Naive thymus-derived CD4-positive, alpha-beta T cell (primary cell): ENCODE data around the gene MXD4. TPM values are rescaled to one million over a fixed set of nuclear protein-coding genes. Genes with fewer than 3 reads are reported as not detected.

Source experiments
- ATAC-seq: fragments of 150-1000 bp; cut with Tn5 transposase; 2 replicates; pipeline ENCODE4 v1.10.0; 2021; ENCODE audit warnings: mild to moderate bottlenecking, moderate library complexity
- CTCF ChIA-PET: fragments of 350-600 bp; sonication (Branson Sonifier 250); formaldehyde crosslinking; loops from one replicate; lab custom pipeline; 2021; ENCODE audit warnings: antibody characterized with exemption; lab: Charles Lee
- POLR2A ChIA-PET: fragments of 350-600 bp; sonication (Branson Sonifier 250); formaldehyde crosslinking; loops from one replicate; lab custom pipeline; 2021; ENCODE audit warnings: antibody characterized with exemption, inconsistent platforms; lab: Charles Lee
- DNase-seq, 9 donors: peaks; one replicate each; pipeline versions ENCODE4 v3.0.0 to v3.0.0-alpha.2; 2020 to 2022; ENCODE audit warnings: mixed read lengths in 1 of 9
- H3K27ac ChIP-seq: one replicate; pipeline ENCODE4 v1.7.0; 2013; ENCODE audit warnings: mild to moderate bottlenecking, low read depth, low read length, moderate library complexity
- H3K27me3 ChIP-seq, 2 donors: one replicate each; pipeline ENCODE4 v1.7.0; 2013; ENCODE audit warnings: low read length in 2 of 2, mild to moderate bottlenecking in 2 of 2, moderate library complexity in 2 of 2; ENCODE audit not compliant: control insufficient read depth in 2 of 2, insufficient read depth in 2 of 2
- H3K36me3 ChIP-seq, 3 experiments: 1 replicate in 2 of 3; 2 replicates in 1 of 3; pipeline ENCODE4 v1.7.0; 2013; ENCODE audit warnings: low read length in 3 of 3, mild to moderate bottlenecking in 3 of 3, moderate library complexity in 1 of 3; ENCODE audit not compliant: insufficient read depth in 3 of 3, control insufficient read depth in 2 of 3
- H3K4me1 ChIP-seq, 2 donors: one replicate each; pipeline ENCODE4 v1.7.0; 2013; ENCODE audit warnings: low read length in 2 of 2, mild to moderate bottlenecking in 2 of 2, moderate library complexity in 1 of 2; ENCODE audit not compliant: control insufficient read depth in 2 of 2, insufficient read depth in 2 of 2
- H3K4me3 ChIP-seq: 2 replicates; pipeline ENCODE4 v1.7.0; 2013; ENCODE audit warnings: mild to moderate bottlenecking, low read length
- H3K9me3 ChIP-seq, 3 experiments: 1 replicate in 2 of 3; 2 replicates in 1 of 3; pipeline ENCODE4 v1.7.0; 2013; ENCODE audit warnings: low read length in 3 of 3; ENCODE audit not compliant: control insufficient read depth in 2 of 3
- H3K27ac Mint-ChIP-seq, 9 donors: one replicate each; pipeline ENCODE4 v1.8.0; 2020 to 2022; ENCODE audit warnings: mixed read lengths in 9 of 9, mild to moderate bottlenecking in 8 of 9, moderate library complexity in 5 of 9, inconsistent platforms in 2 of 9
- H3K27me3 Mint-ChIP-seq, 5 donors: one replicate each; pipeline ENCODE4 v1.8.0; 2021 to 2022; ENCODE audit warnings: mixed read lengths in 5 of 5, mild to moderate bottlenecking in 1 of 5
- H3K36me3 Mint-ChIP-seq, 5 donors: one replicate each; pipeline ENCODE4 v1.8.0; 2020 to 2022; ENCODE audit warnings: mixed read lengths in 5 of 5, mild to moderate bottlenecking in 3 of 5, inconsistent platforms in 1 of 5
- H3K4me1 Mint-ChIP-seq, 7 donors: one replicate each; pipeline ENCODE4 v1.8.0; 2020 to 2022; ENCODE audit warnings: mixed read lengths in 7 of 7, mild to moderate bottlenecking in 3 of 7, inconsistent platforms in 1 of 7
- H3K4me3 Mint-ChIP-seq, 10 donors: one replicate each; pipeline ENCODE4 v1.8.0; 2020 to 2022; ENCODE audit warnings: mild to moderate bottlenecking in 10 of 10, mixed read lengths in 10 of 10, moderate library complexity in 6 of 10, inconsistent platforms in 2 of 10
- H3K9me3 Mint-ChIP-seq, 11 donors: one replicate each; pipeline ENCODE4 v1.8.0; 2020 to 2022; ENCODE audit warnings: mixed read lengths in 11 of 11, mild to moderate bottlenecking in 4 of 11, inconsistent platforms in 1 of 11, moderate library complexity in 1 of 11
- intact Hi-C, 2 donors: fragments of 100-400 bp; cut with micrococcal nuclease; formaldehyde crosslinking; loops; one replicate each; pipeline ENCODE4 v1.15.1; 2023
- polyA plus RNA-seq, 2 donors: library from polyadenylated mRNA; unstranded; fragments of 300-500 nt; fragmentation: Illumina TruSeq; gene quantifications; one replicate each; pipeline ENCODE4 v1.2.3, GENCODE V29; 2021
- total RNA-seq, 6 experiments: library from RNA in 5 of 6; stranded (reverse) in 5 of 6; gene quantifications; 1 replicate in 5 of 6; 2 replicates in 1 of 6; pipeline ENCODE4 v1.2.3 and lab custom pipeline; 2021 to 2026

MXD4 gene
- total and polyA plus RNA-seq, 7 experiments from 2014 or later, result 18.9 to 106 (median 46.0) TPM

DNA sequence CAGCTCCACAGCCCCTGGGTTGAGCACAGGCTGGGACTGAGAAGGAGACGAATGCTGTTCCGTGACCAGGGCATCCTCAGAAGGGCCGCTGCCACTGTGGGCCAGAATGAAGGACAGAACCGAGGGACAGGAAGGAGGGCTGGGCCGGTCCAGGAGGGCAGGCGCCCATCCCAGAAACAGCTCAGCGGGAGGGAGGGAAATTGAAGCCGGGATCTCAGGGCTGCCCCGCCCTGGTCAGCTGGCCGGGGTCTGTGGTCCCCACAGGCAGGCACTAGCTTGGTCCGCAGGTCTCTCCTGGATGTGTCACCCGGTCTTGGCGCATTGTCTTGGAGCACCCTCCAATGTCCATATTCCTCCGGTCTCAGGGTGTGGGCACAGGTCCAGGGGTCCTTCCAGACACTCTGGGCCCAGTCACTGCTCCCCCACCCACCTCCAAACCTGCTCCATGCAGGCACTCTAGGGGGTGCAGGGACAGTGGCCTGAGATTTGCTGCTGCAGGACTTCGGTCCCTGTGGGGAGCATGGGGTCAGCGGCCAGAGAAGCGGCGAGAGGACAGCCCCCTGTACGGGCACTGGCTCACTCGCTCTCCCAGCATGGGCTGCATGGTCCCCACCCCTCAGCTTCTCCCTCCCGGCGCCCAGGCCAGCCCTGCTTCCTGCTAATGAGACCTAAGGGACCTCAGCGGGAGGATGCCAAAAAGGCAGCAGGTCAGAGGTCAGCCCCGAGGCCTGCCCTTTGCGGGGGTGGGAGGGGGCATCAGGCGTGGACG lies 23.9 kb upstream of the MXD4 start:
- Mint-ChIP-seq H3K9me3 (peaks cover 0 to 5% (median 0%) of the 10 kb centered on the region in 11 donors), H3K4me3 (peak overlapping the region in 1 of 10 donors; percentile 23), H3K27me3 (peaks cover 0 to under 1% (median 0%) of the 10 kb centered on the region in 5 donors), H3K4me1 (peaks cover 27 to 80% (median 48%) of the 10 kb centered on the region in 7 donors), H3K27ac (peak overlapping the region; percentile 11 to 79 (median 45)), H3K36me3 (peaks cover 0 to 5% (median 0%) of the 10 kb centered on the region in 5 donors)
- ChIA-PET CTCF (interaction anchor here (1.1 kb wide), 1 partner anchor 44 kb away, joined by 3 read pairs; the partner anchor contains the start of genes HAUS3 and POLN), POLR2A (no interaction called here)
- Histone ChIP-seq H3K9me3 (no peaks in the 10 kb centered on the region), H3K4me3 (no peak overlapping the region), H3K4me1 (peaks cover 42 to 51% of the 10 kb centered on the region in 2 donors), H3K27ac (no peak overlapping the region), H3K36me3 (no peaks in the 10 kb centered on the region), H3K27me3 (no peaks in the 10 kb centered on the region)
- ATAC-seq (no peak), DNase-seq (peak in 1 of 9 donors; percentile 7)
- intact Hi-C loops, result loop anchor here in 1 of 2 donors (10.0 kb wide), 1 partner anchor 69 kb away; no protein-coding TSS in a partner anchor

- peaks cover 0 to 5% (median 0%) of the 10 kb centered on the region in 11 donors for H3K9me3 Mint-ChIP-seq
- ChIA-PET CTCF (interaction anchor here (1.1 kb wide), 1 partner anchor 43 kb away, joined by 3 read pairs; the partner anchor contains the start of genes HAUS3 and POLN), POLR2A (no interaction called here)
These were observed 23.2 kb upstream of the MXD4 start for GRCh38 chr4:2284934-2285612.

DNA sequence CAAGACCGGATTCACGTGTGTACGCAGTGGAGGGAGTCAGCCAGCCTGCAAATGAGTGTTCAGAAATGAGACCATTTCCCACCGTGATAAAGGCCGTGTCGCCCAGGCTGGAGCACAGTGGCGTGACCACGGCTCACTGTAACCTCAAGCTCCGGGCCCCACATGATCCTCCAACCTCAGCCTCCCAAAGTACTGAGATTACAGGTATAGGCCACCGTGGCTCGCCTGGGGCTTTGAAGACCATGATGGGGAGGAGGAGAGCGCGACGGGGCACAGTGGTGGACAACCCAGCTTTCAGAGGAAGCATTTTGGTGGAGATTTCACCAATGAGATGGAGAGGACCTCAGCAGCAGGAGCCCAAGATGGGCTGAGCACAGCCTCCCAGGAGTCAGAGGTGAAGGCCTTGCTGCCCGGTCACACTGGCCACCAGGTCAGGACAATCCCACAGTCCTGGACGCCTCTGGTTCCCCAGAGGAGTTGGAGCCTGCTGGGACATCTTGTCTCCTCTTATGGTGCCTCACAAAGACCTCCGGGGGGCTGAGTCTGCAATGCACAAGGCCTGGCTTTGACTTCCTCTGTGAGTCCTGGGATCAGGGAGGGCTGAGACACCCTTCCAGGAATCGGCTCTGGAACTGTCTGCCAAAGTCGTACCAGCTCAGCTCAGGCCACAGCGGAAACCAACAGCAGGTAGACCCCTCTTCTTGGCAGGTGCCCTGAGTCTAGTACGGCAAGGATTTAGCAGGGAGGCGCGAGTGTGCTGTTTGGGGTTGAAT lies 22.4 kb upstream of the MXD4 start:
- H3K27me3 Mint-ChIP-seq, result no peaks in the 10 kb centered on the region
- CTCF ChIA-PET, result interaction anchor here (1.1 kb wide), 1 partner anchor 43 kb away, joined by 3 read pairs; the partner anchor contains the start of genes HAUS3 and POLN
- H3K36me3 Mint-ChIP-seq, result peaks cover 0 to 5% (median 0%) of the 10 kb centered on the region in 5 donors
- H3K36me3 ChIP-seq, result no peaks in the 10 kb centered on the region
- no peak overlapping the region for H3K27ac ChIP-seq
- H3K9me3 ChIP-seq, result no peaks in the 10 kb centered on the region
- peaks cover 31 to 39% of the 10 kb centered on the region in 2 donors for H3K4me1 ChIP-seq
- H3K4me1 Mint-ChIP-seq, result peaks cover 27 to 79% (median 52%) of the 10 kb centered on the region in 7 donors
- ATAC-seq (no peak), DNase-seq (peak in 1 of 9 donors; percentile 6)
- intact Hi-C loops, result loop anchor here (5.0 to 10.0 kb wide), 2 partner anchors 70 to 253 kb away; partner anchors contain the start of gene FAM193A (in 1 of the 2)
- H3K4me3 ChIP-seq, result no peak overlapping the region
- H3K4me3 Mint-ChIP-seq, result peak overlapping the region in 1 of 10 donors; percentile 42
- H3K27me3 ChIP-seq, result no peaks in the 10 kb centered on the region
- POLR2A ChIA-PET, result no interaction called here
- H3K27ac Mint-ChIP-seq, result peak overlapping the region in 7 of 9 donors; percentile 66 to 99 (median 79)
- peaks cover 0 to 5% (median 0%) of the 10 kb centered on the region in 11 donors for H3K9me3 Mint-ChIP-seq

More at GRCh38 chr4:2284934-2285612, 23.2 kb upstream of the MXD4 start:
- Mint-ChIP-seq H3K4me3 (peak overlapping the region in 1 of 10 donors; percentile 42), H3K27me3 (no peaks in the 10 kb centered on the region), H3K36me3 (peaks cover 0 to 5% (median 0%) of the 10 kb centered on the region in 5 donors), H3K27ac (peak overlapping the region; percentile 11 to 79 (median 53)), H3K4me1 (peaks cover 27 to 80% (median 51%) of the 10 kb centered on the region in 7 donors)
- Histone ChIP-seq H3K4me1 (peaks cover 38 to 47% of the 10 kb centered on the region in 2 donors), H3K27ac (no peak overlapping the region), H3K27me3 (no peaks in the 10 kb centered on the region), H3K36me3 (no peaks in the 10 kb centered on the region), H3K9me3 (no peaks in the 10 kb centered on the region), H3K4me3 (no peak overlapping the region)
- intact Hi-C loops, result loop anchor here (5.0 to 10.0 kb wide), 2 partner anchors 70 to 252 kb away; partner anchors contain the start of gene FAM193A (in 1 of the 2)
- peak in 1 of 9 donors; percentile 5 for DNase-seq
- no peak for ATAC-seq

DNA sequence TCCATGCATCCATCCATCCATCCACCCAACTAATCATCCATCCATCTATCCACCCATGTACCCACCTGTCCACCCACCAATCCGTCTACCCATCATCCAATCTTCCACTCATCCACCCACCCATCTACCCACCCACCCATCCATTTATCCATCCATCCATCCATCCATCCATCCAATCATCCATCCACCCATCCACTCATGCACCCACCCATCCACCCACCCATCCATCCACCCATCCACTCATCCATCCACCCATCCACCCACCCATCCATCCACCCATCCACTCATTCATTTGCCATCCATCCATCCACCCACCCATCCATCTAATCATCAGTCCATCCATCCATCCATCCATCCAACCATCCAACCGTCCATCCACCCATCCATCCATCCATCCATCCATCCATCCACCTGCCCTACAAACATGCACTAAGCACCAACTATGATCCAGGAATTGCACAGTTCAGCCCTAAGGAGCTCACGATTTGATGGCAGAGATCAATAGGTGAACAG lies 21.3 kb upstream of the MXD4 start:
- CTCF ChIA-PET, result no interaction called here

GRCh38 chr4:2281575-2282343 lies 19.9 kb upstream of the MXD4 start:
- peaks cover 0 to 5% (median 0%) of the 10 kb centered on the region in 11 donors for H3K9me3 Mint-ChIP-seq
- H3K36me3 Mint-ChIP-seq, result peaks cover 0 to 5% (median 0%) of the 10 kb centered on the region in 5 donors
- peak overlapping the region; percentile 73 to 90 (median 84) for H3K4me3 Mint-ChIP-seq
- ChIA-PET CTCF (interaction anchor here (0.6 to 1.4 kb wide), 8 partner anchors 9 to 180 kb away, joined by 3 to 6 read pairs (median 4); no protein-coding TSS in a partner anchor), POLR2A (interaction anchor here (0.6 to 2.1 kb wide), 6 partner anchors 9 to 250 kb away, joined by 3 to 37 read pairs (median 6); partner anchors contain the start of genes MXD4 and RNF4)
- H3K27ac Mint-ChIP-seq, result peak overlapping the region; percentile 91 to 100 (median 99)
- DNase-seq (peak; percentile 51 to 96 (median 94)), ATAC-seq (peak; percentile 95)
- H3K4me1 ChIP-seq, result peaks cover 31 to 34% of the 10 kb centered on the region in 2 donors
- peak overlapping the region; percentile 33 for H3K4me3 ChIP-seq
- H3K36me3 ChIP-seq, result no peaks in the 10 kb centered on the region
- no peaks in the 10 kb centered on the region for H3K27me3 ChIP-seq
- H3K27me3 Mint-ChIP-seq, result no peaks in the 10 kb centered on the region
- intact Hi-C loops, result loop anchor here (1.0 to 10.0 kb wide), 11 partner anchors 10 to 256 kb away; partner anchors contain the start of genes HAUS3 (in 2 of the 2), MXD4 (in 2 of the 2), POLN (in 2 of the 2) and CFAP99 (in 1 of the 2)
- peak overlapping the region; percentile 81 for H3K27ac ChIP-seq
- no peaks in the 10 kb centered on the region for H3K9me3 ChIP-seq
- peaks cover 27 to 64% (median 50%) of the 10 kb centered on the region in 7 donors for H3K4me1 Mint-ChIP-seq

More for the DNA sequence above, 21.3 kb upstream of the MXD4 start:
- peaks cover 0 to 5% (median 0%) of the 10 kb centered on the region in 11 donors for H3K9me3 Mint-ChIP-seq
- ATAC-seq (no peak), DNase-seq (no peak)
- H3K36me3 Mint-ChIP-seq, result peaks cover 0 to 5% (median 0%) of the 10 kb centered on the region in 5 donors
- no peaks in the 10 kb centered on the region for H3K36me3 ChIP-seq
- H3K4me3 ChIP-seq, result no peak overlapping the region
- H3K4me3 Mint-ChIP-seq, result peak overlapping the region in 5 of 10 donors; percentile 25 to 89 (median 32)
- POLR2A ChIA-PET, result interaction anchor here (0.7 to 2.1 kb wide), 4 partner anchors 8 to 185 kb away, joined by 3 to 37 read pairs (median 10); partner anchors contain the start of genes MXD4 and RNF4
- no peaks in the 10 kb centered on the region for H3K27me3 ChIP-seq
- intact Hi-C loops, result loop anchor here (5.0 to 10.0 kb wide), 2 partner anchors 72 to 254 kb away; partner anchors contain the start of gene FAM193A (in 1 of the 2)
- H3K27ac Mint-ChIP-seq, result peak overlapping the region; percentile 46 to 99 (median 94)
- H3K9me3 ChIP-seq, result no peaks in the 10 kb centered on the region
- peaks cover 27 to 75% (median 52%) of the 10 kb centered on the region in 7 donors for H3K4me1 Mint-ChIP-seq
- no peak overlapping the region for H3K27ac ChIP-seq
- peaks cover 31 to 34% of the 10 kb centered on the region in 2 donors for H3K4me1 ChIP-seq
- H3K27me3 Mint-ChIP-seq, result no peaks in the 10 kb centered on the region
